ENCODE measurements around the gene TRIM66.

GRCh38 chr11:8654503-8654902 is 28.0 kb downstream of the TRIM66 start:
- TF ChIP-seq CTCF (IDR thresholded peaks at IDR 0.05) (no peak), ZFX (IDR thresholded peaks at IDR 0.05; ENCODE audit: borderline replicate concordance) (no peak)

Data from 22Rv1 (cell line).